ENCODE data around the gene FAM131B.

DNA sequence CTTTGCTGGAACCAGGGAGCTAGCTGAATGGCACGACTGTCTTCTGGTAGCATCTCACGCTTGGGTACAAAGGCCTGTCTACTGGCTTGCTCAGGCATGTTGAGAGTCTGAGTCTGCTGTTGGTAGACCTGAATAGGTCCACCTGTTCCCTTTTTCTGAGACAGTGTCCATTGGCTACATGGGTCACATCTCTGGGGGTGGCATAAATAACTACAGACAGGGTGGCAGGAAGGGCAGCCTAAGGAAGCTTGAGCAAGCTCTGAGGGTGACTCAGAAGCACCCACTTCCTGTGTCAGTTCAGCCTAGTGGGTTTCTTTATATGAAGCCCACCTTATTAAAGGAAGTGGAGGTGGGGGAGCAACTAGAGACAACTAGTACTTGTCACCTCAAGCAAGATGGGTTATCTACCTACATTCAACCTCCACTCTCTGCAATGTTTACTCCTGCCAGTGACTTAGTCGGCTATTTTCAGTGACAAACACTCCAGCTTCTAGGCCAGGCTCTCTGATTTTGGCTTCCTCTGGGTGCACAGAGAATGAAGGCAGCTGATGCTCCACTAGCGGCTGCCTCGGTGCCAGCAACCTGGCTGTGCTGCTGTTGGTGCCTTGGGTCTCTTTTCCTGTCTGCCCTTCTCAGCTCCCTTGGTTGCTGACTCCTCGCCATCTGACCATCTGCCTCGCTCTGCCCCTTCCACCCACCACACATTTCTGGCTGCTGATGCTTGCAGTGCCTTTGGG is 13.0 kb upstream of the FAM131B start:
- no peak for TF ChIP-seq CTCF (IDR thresholded peaks at IDR 0.05)
- no peak for TF ChIP-seq POLR2A (IDR thresholded peaks at IDR 0.05)

Measured in adrenal gland (tissue), 5 donors.